MM.1S (cell line): Measurements from ENCODE around the gene USP12.

Experiments used
- EZH2phosphoT487 ChIP-seq: fragments of 300-600 bp; sonication (generic); IDR thresholded peaks from 2 replicates; pipeline ENCODE4 v1.6.1; 2018; ENCODE audit warnings: antibody characterized with exemption, low read length
- TF ChIP-seq, protein P1 (sequence below): fragments of 300-600 bp; sonication (generic); IDR thresholded peaks from 2 replicates; pipeline ENCODE4 v1.5.1; 2016; ENCODE audit warnings: antibody characterized with exemption, low read length, mixed read lengths

DNA sequence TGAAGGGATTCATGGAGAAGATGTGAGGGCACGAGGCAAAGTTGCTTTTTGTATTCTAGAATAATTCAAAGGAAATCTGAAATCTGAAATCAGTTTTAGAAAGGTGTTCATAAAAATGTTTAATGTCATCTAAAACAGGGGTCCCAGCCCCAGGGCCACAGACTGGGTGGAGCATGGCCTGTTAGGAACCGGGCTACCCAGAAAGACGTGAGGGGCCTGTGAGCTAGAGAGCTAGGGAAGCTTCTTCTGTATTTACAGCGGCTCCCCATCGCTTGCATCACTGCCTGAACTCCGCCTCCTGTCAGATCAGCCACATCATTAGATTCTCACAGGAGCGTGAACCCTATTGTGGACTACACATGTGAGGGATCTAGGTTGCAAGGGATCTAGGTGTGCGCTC, 151.2 kb downstream of the USP12 start:
- TF ChIP-seq, protein P1, sequence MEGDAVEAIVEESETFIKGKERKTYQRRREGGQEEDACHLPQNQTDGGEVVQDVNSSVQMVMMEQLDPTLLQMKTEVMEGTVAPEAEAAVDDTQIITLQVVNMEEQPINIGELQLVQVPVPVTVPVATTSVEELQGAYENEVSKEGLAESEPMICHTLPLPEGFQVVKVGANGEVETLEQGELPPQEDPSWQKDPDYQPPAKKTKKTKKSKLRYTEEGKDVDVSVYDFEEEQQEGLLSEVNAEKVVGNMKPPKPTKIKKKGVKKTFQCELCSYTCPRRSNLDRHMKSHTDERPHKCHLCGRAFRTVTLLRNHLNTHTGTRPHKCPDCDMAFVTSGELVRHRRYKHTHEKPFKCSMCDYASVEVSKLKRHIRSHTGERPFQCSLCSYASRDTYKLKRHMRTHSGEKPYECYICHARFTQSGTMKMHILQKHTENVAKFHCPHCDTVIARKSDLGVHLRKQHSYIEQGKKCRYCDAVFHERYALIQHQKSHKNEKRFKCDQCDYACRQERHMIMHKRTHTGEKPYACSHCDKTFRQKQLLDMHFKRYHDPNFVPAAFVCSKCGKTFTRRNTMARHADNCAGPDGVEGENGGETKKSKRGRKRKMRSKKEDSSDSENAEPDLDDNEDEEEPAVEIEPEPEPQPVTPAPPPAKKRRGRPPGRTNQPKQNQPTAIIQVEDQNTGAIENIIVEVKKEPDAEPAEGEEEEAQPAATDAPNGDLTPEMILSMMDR: no peak
- no peak for TF ChIP-seq EZH2phosphoT487
